ENCODE measurements around the gene LSP1.

Gene LSP1

GRCh38 chr11:1857064-1857463, 4.2 kb downstream of the LSP1 start:
- no peaks in the 10 kb centered on the region for H3K36me3 ChIP-seq (replicated peaks; ENCODE audit: insufficient read depth, low read length)
- peaks cover 8% of the 10 kb centered on the region for H3F3A ChIP-seq (ENCODE audit: insufficient read depth, low read length)
- peaks cover 72% of the 10 kb centered on the region for H3K79me2 ChIP-seq (ENCODE audit: low read length)
- H2AFZ ChIP-seq (ENCODE audit: low read length): no peak overlapping the region
- no peak overlapping the region for H3K4me2 ChIP-seq (ENCODE audit: low read depth, low read length)
- no peaks in the 10 kb centered on the region; the same call in 1 of the 2 replicates for H3K27me3 ChIP-seq (replicated peaks; ENCODE audit: insufficient read depth, low read length)
- H3K4me3 ChIP-seq (ENCODE audit: low read length): no peak overlapping the region
- peaks cover 26% of the 10 kb centered on the region for H3K4me1 ChIP-seq (ENCODE audit: low read length)
- TF ChIP-seq EZH2 (optimal IDR thresholded peaks at IDR 0.05; ENCODE audit: low read depth, low read length): no peak
- no peak for TF ChIP-seq CTCF (IDR thresholded peaks at IDR 0.05; ENCODE audit: low read length)
- TF ChIP-seq EZH2phosphoT487 (IDR thresholded peaks at IDR 0.05; ENCODE audit: low read length): no peak
- H3K9me2 ChIP-seq (replicated peaks; ENCODE audit: insufficient read depth, low read length): no peaks in the 10 kb centered on the region
- no peaks in the 10 kb centered on the region for H3K9me3 ChIP-seq (replicated peaks; ENCODE audit: insufficient read depth, low read length)
- H3K9ac ChIP-seq (ENCODE audit: low read length): no peak overlapping the region
- no peak for DNase-seq
- H3K27ac ChIP-seq (ENCODE audit: low read length): no peak overlapping the region
- H4K20me1 ChIP-seq (ENCODE audit: insufficient read depth, low read length): no peaks in the 10 kb centered on the region; the same call in 1 of the 2 replicates

- H3K79me2 ChIP-seq (ENCODE audit: low read length): peaks cover 73% of the 10 kb centered on the region
- no peak overlapping the region for H3K27ac ChIP-seq (ENCODE audit: low read length)
- H3K36me3 ChIP-seq (replicated peaks; ENCODE audit: insufficient read depth, low read length): no peaks in the 10 kb centered on the region
- H3K4me3 ChIP-seq (ENCODE audit: low read length): no peak overlapping the region
- no peaks in the 10 kb centered on the region; the same call in 1 of the 2 replicates for H3K27me3 ChIP-seq (replicated peaks; ENCODE audit: insufficient read depth, low read length)
- no peaks in the 10 kb centered on the region; the same call in 1 of the 2 replicates for H4K20me1 ChIP-seq (ENCODE audit: insufficient read depth, low read length)
- peaks cover 16% of the 10 kb centered on the region for H3K4me1 ChIP-seq (ENCODE audit: low read length)
- DNase-seq: no peak
- no peaks in the 10 kb centered on the region for H3K9me3 ChIP-seq (replicated peaks; ENCODE audit: insufficient read depth, low read length)
- TF ChIP-seq EZH2phosphoT487 (IDR thresholded peaks at IDR 0.05; ENCODE audit: low read length) (no peak), CTCF (IDR thresholded peaks at IDR 0.05; ENCODE audit: low read length) (no peak), EZH2 (optimal IDR thresholded peaks at IDR 0.05; ENCODE audit: low read depth, low read length) (no peak)
- no peaks in the 10 kb centered on the region for H3F3A ChIP-seq (ENCODE audit: insufficient read depth, low read length)
- no peak overlapping the region for H3K9ac ChIP-seq (ENCODE audit: low read length)
- H3K4me2 ChIP-seq (ENCODE audit: low read depth, low read length): no peak overlapping the region
- H2AFZ ChIP-seq (ENCODE audit: low read length): no peak overlapping the region
- no peaks in the 10 kb centered on the region for H3K9me2 ChIP-seq (replicated peaks; ENCODE audit: insufficient read depth, low read length)
Measured at GRCh38 chr11:1858154-1858553, 5.3 kb downstream of the LSP1 start.

- H3K36me3 ChIP-seq (replicated peaks; ENCODE audit: insufficient read depth, low read length): no peaks in the 10 kb centered on the region
- peaks cover 73% of the 10 kb centered on the region for H3K79me2 ChIP-seq (ENCODE audit: low read length)
- H4K20me1 ChIP-seq (ENCODE audit: insufficient read depth, low read length): no peaks in the 10 kb centered on the region; the same call in 1 of the 2 replicates
Measured at GRCh38 chr11:1858576-1858975, 5.7 kb downstream of the LSP1 start.

More at GRCh38 chr11:1858576-1858975, 5.7 kb downstream of the LSP1 start:
- Histone ChIP-seq H3F3A (ENCODE audit: insufficient read depth, low read length) (no peaks in the 10 kb centered on the region), H3K4me2 (ENCODE audit: low read depth, low read length) (no peak overlapping the region), H3K9me3 (replicated peaks; ENCODE audit: insufficient read depth, low read length) (no peaks in the 10 kb centered on the region), H3K4me1 (ENCODE audit: low read length) (peaks cover 11% of the 10 kb centered on the region), H3K9ac (ENCODE audit: low read length) (no peak overlapping the region), H3K27me3 (replicated peaks; ENCODE audit: insufficient read depth, low read length) (no peaks in the 10 kb centered on the region; the same call in 1 of the 2 replicates), H2AFZ (ENCODE audit: low read length) (no peak overlapping the region), H3K27ac (ENCODE audit: low read length) (no peak overlapping the region), H3K4me3 (ENCODE audit: low read length) (no peak overlapping the region), H3K9me2 (replicated peaks; ENCODE audit: insufficient read depth, low read length) (no peaks in the 10 kb centered on the region)
- TF ChIP-seq EZH2 (optimal IDR thresholded peaks at IDR 0.05; ENCODE audit: low read depth, low read length) (no peak), CTCF (IDR thresholded peaks at IDR 0.05; ENCODE audit: low read length) (no peak), EZH2phosphoT487 (IDR thresholded peaks at IDR 0.05; ENCODE audit: low read length) (no peak)
- DNase-seq: no peak

All from MM.1S (cell line).